ENCODE data around the gene SUOX. TPM values are rescaled to one million over a fixed set of nuclear protein-coding genes. Genes with fewer than 3 reads are reported as not detected.

Gene SUOX
- total RNA-seq, 1 donor from 2014 or later: 20.3 TPM

- Histone ChIP-seq H3K4me1 (peaks cover 35% of the 10 kb centered on the region), H3K4me3 (peak overlapping the region; percentile 67), H3K9me3 (no peaks in the 10 kb centered on the region), H3K27me3 (no peaks in the 10 kb centered on the region), H3K27ac (peak overlapping the region; percentile 91), H3K36me3 (peaks cover 6% of the 10 kb centered on the region)
- TF ChIP-seq CTCF (IDR thresholded peaks at IDR 0.05): no peak
- ATAC-seq (peak; percentile 7), DNase-seq (no peak)
- intact Hi-C loops (cut with DNase I): no loop called here
Observed at GRCh38 chr12:55972042-55972441, 25.0 kb upstream of the SUOX start.

- peaks cover 6% of the 10 kb centered on the region for H3K36me3 ChIP-seq
- no peaks in the 10 kb centered on the region for H3K9me3 ChIP-seq
- no peak for TF ChIP-seq CTCF (IDR thresholded peaks at IDR 0.05)
- H3K27me3 ChIP-seq: no peaks in the 10 kb centered on the region
- ATAC-seq: no peak
- DNase-seq: no peak
- peaks cover 33% of the 10 kb centered on the region for H3K4me1 ChIP-seq
- H3K4me3 ChIP-seq: peak overlapping the region; percentile 67
- intact Hi-C loops (cut with DNase I): no loop called here
- peak overlapping the region; percentile 91 for H3K27ac ChIP-seq
Observed at GRCh38 chr12:55972456-55972855, 24.6 kb upstream of the SUOX start.

- Histone ChIP-seq H3K9me3 (no peaks in the 10 kb centered on the region), H3K4me3 (peak overlapping the region; percentile 67), H3K27me3 (no peaks in the 10 kb centered on the region), H3K27ac (peak overlapping the region; percentile 91), H3K4me1 (peaks cover 33% of the 10 kb centered on the region), H3K36me3 (peaks cover 6% of the 10 kb centered on the region)
- intact Hi-C loops (cut with DNase I): no loop called here
- ATAC-seq (no peak), DNase-seq (no peak)
- no peak for TF ChIP-seq CTCF (IDR thresholded peaks at IDR 0.05)
Observed at GRCh38 chr12:55972911-55973598, 24.0 kb upstream of the SUOX start.

GRCh38 chr12:55973599-55974307, 23.3 kb upstream of the SUOX start, which contains the start of gene RAB5B:
RAB5B (plus strand) TSS chr12:55974078; CDS start chr12:55986961, 12,883 bp downstream.
- peak; percentile 94 for ATAC-seq
- peak; percentile 99 for DNase-seq
- peak within 1 kb of the TSS; percentile 93 for H3K4me3 ChIP-seq
- no peaks in the 10 kb centered on the region for H3K9me3 ChIP-seq
- peaks cover 33% of the 10 kb centered on the region for H3K4me1 ChIP-seq
- intact Hi-C loops (cut with DNase I): no loop called here
- peak; percentile 38 for TF ChIP-seq CTCF (IDR thresholded peaks at IDR 0.05)
- H3K27ac ChIP-seq: peak within 1 kb of the TSS; percentile 96
- H3K27me3 ChIP-seq: no peaks in the 10 kb centered on the region
- peaks cover 6% of the 10 kb centered on the region for H3K36me3 ChIP-seq

- peak overlapping the region; percentile 93 for H3K4me3 ChIP-seq
- intact Hi-C loops (cut with DNase I): no loop called here
- H3K36me3 ChIP-seq: peaks cover 6% of the 10 kb centered on the region
- peak overlapping the region; percentile 96 for H3K27ac ChIP-seq
- DNase-seq (peak; percentile 84), ATAC-seq (peak; percentile 53)
- TF ChIP-seq CTCF (IDR thresholded peaks at IDR 0.05): no peak
- peaks cover 33% of the 10 kb centered on the region for H3K4me1 ChIP-seq
- H3K27me3 ChIP-seq: no peaks in the 10 kb centered on the region
- H3K9me3 ChIP-seq: no peaks in the 10 kb centered on the region
Observed at GRCh38 chr12:55974308-55974730, 22.8 kb upstream of the SUOX start.
